HS-5 (cell line): ENCODE results near the gene RNASE4.
"Not testable (repeated sequence)": the region's sequence is repeated elsewhere in the genome, so short reads cannot be mapped to it uniquely, and the experiment has no call there.

ENCODE experiments used
- DNase-seq: peaks from one replicate; pipeline ENCODE4 v3.0.0-alpha.2; 2012; ENCODE audit warnings: low read depth

The RNASE4 gene, protein sequence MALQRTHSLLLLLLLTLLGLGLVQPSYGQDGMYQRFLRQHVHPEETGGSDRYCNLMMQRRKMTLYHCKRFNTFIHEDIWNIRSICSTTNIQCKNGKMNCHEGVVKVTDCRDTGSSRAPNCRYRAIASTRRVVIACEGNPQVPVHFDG

DNA sequence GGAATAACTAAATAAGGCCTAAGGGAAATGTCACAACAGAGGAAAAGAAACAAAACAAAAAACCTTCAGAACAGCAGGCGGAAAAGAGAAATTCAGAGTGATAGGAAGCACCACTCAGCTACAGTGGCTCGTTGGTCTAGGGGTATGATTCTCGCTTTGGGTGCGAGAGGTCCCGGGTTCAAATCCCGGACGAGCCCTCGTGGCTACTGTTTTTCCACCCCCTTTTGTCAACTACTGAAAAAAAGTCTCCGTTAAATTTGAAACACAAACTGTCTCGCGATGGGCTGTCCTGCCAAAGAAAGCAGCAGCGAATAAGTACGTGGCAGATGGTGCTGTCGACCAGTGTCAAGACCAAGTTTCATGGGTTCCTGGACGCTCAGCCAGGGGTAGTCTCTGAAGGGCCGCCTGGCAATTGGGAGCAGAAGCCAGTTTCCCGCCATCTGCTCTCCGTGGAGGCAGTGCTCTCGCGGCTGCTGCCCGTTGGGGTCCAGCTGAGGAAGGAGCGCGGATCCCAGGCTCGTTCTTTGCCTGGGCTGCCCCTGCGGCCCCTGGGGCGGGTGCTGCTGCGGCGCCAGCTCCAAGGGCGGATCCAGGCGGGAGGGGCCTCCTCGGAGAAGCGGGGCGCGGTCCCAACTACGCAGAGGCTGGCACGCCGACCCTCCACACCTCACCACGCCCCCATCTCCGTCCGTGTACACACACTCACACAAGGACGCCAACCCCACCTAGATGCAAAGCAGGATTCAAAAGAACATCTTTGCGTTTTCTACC, at the start of gene RNASE4:
RNASE4 (plus strand) TSS at position 670 of the 771 bp plus-strand sequence. CDS start 14,812 bp downstream, outside the sequence.
- DNase-seq, result peak; percentile 68

DNA sequence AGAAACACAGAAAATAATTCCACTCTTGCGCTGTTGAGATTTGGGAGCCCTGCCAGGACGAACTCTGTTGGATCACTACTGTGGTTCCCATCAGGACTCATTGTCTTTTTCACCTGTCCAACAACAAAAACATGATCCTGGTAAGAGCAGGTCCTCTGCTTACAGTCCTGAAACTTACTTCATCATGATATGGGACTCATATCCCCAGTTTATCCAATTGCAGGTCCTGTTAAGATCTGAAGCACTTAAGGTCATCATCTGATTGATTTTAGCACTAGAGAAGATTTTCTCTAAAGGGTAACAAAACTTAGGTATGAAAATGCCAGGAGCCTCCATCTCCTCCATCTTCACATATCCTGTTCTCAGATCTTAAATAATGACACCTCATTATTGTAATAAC, 42.8 kb upstream of the RNASE4 start, which contains the start of gene OR6S1:
OR6S1 (minus strand) TSS at position 101 of the 400 bp plus-strand sequence; CDS start at position 101, 0 bp downstream.
- DNase-seq, result no peak

DNA sequence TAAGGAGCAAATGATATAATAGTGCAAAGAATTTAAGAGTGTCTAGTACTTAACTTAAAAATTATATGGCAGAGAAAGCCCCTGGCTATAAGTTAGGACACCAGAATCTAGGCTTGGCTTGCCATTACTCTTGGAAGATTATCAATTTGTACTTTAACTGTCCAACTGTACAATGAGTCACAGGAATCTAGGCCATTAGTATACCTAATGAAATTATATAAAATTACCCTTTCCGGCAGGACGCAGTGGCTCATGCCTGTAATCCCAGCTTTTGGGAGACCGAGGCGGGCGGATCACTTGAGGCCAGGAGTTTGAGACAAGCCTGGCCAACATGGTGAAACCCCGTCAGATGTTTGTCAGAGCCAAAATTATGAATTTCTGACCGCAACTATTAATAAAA, 42.2 kb upstream of the RNASE4 start:
- DNase-seq, result no peak

DNA sequence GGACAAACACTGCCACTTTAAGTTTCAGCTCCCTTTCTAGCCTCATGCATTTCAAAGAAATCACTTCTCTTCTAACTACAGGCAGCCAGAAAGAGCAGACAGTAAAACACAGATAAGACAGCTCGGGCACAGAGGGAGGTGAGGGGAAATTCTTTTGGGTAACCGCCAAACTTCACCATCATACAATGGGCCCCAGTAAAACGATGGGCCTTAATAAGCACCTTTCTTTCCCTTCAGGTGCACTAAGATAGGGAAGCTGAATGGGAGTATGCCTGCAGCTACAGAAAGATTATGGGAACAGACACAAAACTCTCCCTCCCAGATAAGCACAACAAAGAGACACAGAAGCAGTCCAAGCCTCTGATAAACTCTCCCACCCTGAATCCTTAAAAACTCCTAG, 41.6 kb upstream of the RNASE4 start:
- not testable (repeated sequence) for DNase-seq

DNA sequence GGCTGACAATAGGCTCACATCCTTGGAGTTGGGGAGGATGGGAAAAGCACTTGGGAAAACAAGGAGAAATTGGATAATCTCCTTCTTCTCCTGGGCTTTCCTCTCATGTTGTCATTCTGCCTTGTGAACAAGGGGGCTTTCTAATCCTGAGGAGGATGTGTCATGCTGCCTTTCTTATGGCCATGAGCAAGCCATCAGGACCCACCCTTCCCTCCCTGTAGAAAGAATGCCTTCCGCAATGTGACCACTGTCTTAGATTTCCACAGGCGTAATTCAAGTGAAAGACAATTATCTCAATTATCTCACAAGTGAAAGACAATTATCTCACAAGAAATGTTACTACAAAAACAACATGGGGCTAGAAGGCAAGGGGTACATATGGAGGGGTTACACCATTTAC, 39.8 kb upstream of the RNASE4 start:
- no peak for DNase-seq

DNA sequence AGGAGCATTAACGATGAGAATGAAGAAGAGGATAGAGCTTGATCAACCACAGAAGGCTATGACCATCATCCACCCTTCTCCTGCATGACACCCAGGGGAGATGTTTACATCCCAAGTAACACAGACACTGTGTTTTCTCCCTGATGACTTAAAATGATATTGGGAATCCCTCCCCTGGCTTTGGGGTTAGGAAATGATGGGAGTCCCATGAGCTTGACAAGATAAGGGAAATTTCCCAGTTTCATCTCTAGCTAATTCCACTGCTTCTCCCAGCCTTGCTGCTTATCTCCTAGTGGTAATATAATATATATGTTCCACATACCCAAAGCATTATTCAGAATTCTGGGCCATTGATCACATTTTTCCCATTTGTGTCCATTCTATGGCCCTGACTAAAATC, 38.9 kb upstream of the RNASE4 start:
- no peak for DNase-seq

DNA sequence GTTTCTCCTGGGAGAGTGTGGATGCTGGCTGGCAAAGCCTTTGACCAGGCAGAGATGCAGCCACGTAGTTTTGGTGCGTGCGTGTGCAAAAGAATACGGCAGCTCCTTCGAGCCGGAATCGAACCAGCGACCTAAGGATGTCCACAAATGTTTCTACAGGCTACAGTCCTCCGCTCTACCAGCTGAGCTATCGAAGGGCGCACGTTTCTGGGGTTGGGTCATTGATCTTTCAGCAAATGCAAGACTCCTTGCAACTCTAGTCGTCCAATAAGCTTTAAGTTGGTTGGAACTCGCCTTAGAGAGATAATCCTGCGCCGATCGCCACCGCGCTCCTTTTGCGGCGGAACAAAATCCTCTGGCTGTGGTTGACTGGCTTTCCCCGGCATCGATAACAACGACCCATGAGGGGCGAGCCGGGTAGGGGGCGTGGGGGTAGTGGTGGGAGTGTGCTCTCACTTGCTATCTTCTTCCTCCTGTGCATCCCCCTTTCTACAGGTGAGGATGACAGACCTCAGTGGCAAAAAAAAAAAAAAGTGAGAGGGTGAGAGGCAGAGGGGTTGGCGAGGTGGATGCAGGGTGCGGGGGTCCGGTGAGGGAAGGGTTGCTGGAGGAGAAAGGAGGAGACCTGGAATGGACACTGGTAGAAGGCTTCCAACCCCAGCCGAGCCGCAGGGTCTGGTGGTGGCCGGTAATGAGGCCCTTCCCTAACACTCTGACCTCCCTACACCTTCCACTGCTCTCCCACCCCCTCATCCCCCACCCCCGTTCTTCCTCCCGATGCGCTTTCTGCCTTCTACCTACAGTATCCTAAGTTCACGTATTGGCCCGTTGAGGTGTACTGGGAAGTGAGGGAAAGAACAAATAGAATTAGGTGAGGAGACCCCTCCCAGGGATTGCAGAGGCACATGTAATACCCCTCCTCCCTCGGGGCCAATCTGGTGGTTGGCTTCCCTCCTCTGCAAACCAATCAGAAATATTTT, 31.1 kb upstream of the RNASE4 start:
- peak; percentile 81 for DNase-seq

DNA sequence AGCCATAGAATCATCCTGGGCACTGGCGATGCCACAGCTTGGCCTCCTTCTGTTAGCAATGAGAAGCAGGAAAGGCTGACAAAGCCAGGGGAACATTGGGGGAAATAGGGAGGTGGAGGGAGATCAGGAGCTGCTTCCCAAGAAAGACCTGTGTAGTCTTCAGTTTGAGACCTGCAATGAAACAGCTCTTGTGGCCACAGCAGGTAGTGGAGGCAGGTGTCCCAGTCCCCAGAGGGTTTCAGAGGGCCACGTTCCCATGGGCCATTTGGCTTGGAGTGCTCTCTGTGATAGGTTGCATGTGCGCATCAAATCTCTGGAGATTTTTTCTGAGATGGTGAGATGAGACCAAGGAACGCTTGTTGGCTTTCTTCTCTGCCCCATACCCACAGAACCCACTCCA, 28.5 kb upstream of the RNASE4 start:
- DNase-seq, result no peak

DNA sequence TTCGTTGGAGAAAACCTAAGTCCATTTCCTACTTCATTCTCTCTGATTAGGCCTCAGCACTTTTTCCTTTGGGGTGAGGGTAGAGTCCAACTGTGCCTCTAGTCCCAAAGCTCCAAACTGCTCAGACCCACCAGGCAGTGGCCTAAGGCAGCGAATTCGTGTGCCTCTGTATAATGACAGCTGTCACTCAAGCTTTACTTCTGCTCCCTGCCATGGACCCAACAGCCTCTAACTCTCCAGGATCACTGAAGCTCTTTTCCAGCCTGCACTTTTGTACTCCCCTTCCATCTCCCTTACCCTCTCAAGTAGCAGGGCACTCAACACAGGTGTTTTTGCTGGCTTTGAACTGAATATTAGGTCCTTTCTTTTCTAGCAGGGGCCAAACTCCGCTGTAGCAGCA, 28.1 kb upstream of the RNASE4 start:
- no peak for DNase-seq

DNA sequence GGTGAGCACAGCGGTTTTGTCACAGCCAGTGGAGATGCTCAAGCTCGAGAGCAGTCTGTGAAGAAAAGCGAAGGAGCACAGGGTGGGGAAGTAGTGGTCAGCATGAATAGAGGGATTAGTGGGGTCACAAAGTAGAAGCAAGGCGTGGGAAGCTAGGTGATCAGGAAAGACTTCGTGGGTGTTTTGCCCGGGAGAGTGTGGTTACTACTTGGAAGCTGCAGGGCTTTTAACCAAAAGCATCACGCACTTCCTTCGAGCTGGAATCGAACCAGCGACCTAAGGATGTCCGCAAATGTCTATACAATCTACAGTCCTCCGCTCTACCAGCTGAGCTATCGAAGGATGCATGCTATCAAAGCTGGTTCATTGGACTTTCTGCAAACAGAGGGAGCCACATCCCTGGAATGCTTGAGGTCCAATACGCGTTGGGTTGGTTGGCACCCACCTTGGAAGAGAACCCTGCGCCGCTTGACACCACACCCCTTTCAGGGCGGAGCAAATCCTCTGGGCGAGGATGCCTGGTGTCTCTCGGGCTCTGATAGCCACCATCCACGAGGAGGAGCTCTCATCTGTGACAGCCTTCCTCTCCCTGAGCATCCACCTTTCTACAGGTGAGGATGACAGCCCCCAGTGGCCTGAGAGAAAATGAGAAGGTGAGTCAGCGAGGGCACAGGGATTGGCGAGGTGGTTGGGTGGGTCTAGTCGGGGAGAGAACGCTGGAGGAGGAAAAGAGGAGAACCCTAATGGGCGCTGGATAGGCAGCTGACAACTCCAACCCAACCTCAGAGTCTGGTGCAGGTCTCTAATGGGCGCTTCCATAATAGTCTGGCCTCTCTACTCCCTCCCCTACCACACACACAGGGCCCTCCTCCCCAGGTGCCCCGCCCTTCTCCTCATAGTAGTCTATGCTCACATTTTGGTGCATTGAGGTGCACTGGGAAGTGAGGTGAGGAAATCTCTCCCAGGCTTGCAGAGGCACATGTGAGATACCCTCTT, 26.8 kb upstream of the RNASE4 start:
- DNase-seq, result no peak

DNA sequence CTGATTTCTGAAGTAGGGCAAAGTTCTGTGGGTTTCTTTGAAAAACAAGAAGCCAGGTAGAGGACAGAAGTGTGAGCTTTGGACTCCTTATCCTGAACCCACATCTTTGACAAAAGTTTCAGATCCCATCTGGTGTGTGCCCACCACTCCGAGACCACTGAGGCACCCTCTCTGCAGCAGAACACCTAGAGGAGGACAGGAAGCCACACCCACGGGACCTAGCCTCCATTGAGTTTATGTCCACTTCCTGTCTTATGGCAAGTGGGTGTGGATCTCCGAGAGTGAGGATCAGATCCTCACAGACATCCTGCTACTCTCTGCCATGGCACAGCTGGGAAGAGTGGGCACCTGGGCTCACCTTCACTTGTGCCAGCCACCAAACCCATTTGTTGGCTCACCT, 26.1 kb upstream of the RNASE4 start:
- DNase-seq, result no peak

DNA sequence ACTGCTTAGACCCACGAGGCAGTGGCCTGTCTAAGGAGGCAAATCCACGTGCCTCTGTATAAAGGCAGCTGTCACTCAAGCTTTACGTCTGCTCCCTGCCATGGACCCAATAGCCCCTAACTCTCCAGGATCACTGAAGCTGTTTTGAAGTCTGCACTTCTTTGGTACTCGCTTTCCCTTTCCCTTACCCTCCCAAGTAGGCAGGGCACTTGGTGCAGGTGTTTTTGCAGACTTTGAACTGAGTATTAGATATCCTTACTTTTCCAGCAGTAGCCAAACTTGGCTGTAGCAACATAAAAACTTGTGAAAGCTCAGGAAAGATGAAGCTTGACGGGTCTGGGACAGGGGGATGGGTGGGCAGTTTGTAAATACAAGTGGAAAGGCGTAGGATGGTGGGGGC, 25.0 kb upstream of the RNASE4 start:
- DNase-seq, result no peak

DNA sequence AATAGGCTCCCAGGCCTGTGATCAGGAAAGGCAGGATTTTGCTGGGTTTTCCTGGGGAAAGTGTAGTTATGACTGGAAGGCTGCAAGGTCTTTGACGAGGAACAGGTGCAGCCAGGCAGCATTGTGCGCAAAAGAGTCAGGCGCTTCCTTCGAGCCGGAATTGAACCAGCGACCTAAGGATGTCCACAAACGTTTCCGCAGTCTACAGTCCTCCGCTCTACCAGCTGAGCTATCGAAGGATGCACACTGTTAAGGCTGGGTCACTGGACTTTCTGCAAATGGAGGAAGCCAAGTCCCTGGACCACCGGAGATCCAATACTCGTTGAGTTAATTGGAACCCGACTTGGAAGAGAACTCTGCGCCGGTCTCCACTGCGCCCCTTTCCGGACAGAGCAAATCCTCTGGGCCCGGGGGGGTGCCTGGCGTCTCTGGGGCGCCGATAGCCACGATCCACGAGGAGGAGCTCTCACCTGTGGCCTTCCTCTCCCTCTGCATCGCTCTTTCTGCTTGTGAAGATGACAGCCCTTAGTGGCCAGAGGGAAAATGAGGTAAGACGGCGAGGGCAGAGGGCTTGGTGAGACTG, 24.5 kb upstream of the RNASE4 start:
- DNase-seq, result no peak

DNA sequence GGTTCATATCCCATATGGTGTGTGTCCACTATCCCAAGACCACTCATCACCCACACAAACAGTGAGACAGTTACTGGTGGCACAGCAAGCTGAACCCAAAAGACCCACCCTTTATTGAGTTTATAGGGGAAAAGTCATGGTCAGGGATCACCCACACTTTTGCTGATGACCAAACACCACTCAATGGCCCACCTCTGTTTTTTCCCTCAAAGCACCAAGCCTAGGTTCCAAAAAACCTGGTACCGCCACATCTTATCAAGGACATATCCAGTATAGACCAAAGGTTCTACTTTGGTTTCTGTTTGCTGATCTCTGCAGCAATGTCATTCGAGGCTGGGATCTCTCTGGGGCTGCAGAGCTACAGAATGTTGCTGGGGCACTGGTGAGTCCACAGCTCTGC, 23.2 kb upstream of the RNASE4 start:
- no peak for DNase-seq

DNA sequence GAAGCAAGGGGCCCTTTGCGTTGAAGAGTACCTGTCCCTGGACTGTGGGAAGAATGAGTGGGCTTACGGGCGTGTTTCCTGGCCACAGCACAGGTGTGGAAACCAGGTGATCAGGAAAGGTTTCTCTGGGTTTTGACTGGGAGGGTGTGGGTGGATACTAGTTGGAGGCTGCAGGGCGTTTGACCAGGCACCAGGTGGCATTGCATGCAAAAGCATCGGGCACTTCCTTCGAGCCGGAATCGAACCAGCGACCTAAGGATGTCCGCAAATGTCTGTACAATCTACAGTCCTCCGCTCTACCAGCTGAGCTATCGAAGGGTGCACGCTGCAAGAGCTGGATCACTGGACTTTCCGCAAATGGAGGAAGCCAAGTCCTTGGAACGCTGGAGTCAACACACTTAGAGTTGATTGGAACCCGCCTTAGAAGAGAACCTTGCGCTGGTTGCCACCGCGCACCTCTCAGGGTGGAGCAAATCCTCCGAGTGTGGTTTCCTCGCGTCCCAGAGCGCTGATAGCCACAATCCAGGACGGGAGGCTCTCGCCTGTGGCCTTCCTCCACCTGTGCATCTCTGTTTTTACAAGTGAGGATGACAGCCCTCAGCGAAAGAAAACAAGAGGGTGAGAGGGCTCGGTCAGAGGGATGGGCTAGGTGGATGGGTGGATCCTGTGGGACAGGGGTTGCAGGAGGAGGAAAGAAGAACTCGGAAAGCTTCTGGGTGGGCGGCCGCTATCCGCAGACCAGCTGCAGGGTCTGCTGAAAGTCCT, 21.2 kb upstream of the RNASE4 start:
- DNase-seq, result peak; percentile 77

DNA sequence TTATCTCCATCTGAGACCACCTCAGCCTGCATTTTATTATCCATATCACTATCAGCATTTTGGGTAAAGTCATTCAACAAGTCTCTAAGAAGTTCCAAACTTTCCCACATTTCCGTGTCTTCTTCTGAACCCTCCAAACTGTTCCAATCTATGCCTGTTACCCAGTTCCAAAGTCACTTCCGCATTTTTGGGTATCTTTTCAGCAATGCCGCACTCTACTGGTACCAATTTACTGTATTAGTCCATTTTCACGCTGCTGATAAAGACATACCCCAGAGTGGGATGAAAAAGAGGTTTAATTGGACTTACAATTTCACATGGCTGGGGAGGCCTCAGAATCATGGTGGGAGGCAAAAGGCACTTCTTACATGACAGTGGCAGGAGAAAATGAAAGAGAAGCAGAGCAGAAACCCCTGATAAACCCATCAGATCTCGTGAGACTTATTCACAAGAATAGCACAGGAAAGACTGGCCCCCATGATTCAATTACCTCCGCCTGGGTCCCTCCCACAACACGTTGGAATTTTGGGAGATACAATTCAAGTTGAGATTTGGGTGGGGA, 17.9 kb upstream of the RNASE4 start:
- DNase-seq, result not testable (repeated sequence)

DNA sequence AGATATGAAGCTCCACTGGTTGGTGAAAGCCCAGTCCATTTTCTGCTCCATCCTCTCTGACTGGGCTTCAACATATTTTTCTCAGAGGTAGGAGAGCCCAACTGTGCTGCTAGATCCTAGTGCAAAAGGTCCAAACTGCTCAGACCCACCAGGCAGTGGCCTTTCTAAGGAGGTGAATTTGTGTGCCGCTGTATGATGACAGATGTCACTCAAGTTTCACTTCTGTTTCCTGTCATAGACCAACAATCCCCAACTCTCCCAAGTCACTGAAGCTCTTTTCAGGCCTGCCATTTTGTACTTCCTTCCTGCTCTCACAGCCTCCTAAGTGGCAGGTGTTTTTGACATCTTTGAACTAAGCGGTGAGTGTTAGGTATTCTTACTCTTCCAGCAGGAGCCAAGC, 16.4 kb upstream of the RNASE4 start:
- no peak for DNase-seq

DNA sequence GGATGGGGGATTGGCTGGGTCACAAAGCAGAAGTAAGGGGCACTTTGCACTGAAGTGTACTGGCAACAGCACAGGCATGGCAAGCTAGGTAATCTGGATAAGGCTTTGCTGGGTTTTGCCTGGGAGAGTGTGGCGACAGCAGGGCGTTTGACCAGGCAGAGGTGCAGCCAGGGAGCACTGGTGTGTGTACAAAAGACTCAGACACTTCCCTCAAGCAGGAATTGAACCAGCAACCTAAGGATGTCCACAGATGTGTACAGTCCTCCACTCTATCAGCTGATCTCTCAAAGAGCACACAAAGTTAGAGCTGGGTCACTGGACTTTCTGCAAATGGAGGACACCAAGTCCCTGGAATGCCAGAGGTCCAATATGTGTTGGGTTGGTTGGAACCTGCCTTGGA, 15.4 kb upstream of the RNASE4 start:
- DNase-seq, result no peak

DNA sequence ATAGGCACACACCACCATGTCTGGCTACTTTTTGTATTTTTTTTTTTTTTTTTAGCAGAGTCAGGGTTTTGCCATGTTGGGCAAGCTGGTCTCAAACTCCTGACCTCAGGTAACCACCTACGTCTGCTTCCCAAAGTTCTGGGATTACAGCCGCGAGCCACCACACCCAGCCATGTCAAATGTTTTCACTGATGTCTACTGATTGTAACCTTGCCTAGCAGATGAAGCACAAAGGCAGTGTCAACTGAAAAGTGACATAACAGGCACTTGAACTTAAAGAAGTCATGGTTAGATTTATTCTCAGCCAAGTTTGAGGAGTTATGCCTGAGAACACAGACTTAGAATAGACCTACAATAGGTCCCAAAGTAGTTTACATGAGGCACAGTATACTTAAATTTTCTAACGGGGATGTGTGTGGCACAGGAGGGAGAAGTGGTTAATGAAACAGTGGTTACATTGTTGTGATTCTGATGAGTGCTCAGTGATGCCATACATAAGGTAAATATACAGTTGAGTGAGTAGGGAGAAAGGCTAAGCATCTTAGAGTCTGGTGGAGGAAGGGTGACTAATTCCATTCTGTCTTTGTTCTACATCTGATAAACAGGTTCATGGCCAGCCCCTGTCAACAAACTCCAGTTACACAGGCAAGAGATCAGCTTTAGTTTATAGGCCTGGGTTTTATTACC, 12.6 kb upstream of the RNASE4 start:
- DNase-seq, result no peak
